NCI-H524 treated with DMSO at 0.1 percent for 48 hours (cell line): ENCODE results near the gene OIT3.

Source experiments
- DNase-seq: peaks from one replicate; lab custom pipeline; 2025; lab: John Stamatoyannopoulos, UW

The OIT3 gene

GRCh38 chr10:72893136-72893798, at the start of gene OIT3:
Gene OIT3, plus strand, starts transcription at chr10:72893739. Its CDS starts 60 bp downstream, at chr10:72893799.
- no peak for DNase-seq

GRCh38 chr10:72846238-72846637, 47.3 kb upstream of the OIT3 start:
- no peak for DNase-seq

- no peak for DNase-seq
Observed at GRCh38 chr10:72847681-72848080, 45.9 kb upstream of the OIT3 start.

- no peak for DNase-seq
Observed at GRCh38 chr10:72850861-72851260, 42.7 kb upstream of the OIT3 start.

GRCh38 chr10:72851509-72851908, 42.0 kb upstream of the OIT3 start:
- DNase-seq, result no peak

GRCh38 chr10:72852508-72852907, 41.0 kb upstream of the OIT3 start:
- DNase-seq, result no peak

- DNase-seq, result no peak
Observed at GRCh38 chr10:72855129-72855528, 38.4 kb upstream of the OIT3 start.

- no peak for DNase-seq
Observed at GRCh38 chr10:72855790-72856189, 37.7 kb upstream of the OIT3 start.

GRCh38 chr10:72858067-72858466, 35.5 kb upstream of the OIT3 start:
- no peak for DNase-seq

GRCh38 chr10:72862957-72863356, 30.6 kb upstream of the OIT3 start:
- DNase-seq, result no peak

GRCh38 chr10:72875250-72876055, 18.1 kb upstream of the OIT3 start:
- DNase-seq, result no peak

GRCh38 chr10:72879245-72879644, 14.3 kb upstream of the OIT3 start:
- DNase-seq, result no peak

- DNase-seq, result no peak
Observed at GRCh38 chr10:72881291-72881690, 12.2 kb upstream of the OIT3 start.

- DNase-seq, result no peak
Observed at GRCh38 chr10:72883861-72884260, 9.7 kb upstream of the OIT3 start.

- no peak for DNase-seq
Observed at GRCh38 chr10:72885953-72886352, 7.6 kb upstream of the OIT3 start.

- DNase-seq, result no peak
Observed at GRCh38 chr10:72886621-72887020, 6.9 kb upstream of the OIT3 start.

GRCh38 chr10:72887043-72887442, 6.5 kb upstream of the OIT3 start:
- no peak for DNase-seq

- no peak for DNase-seq
Observed at GRCh38 chr10:72888151-72888638, 5.3 kb upstream of the OIT3 start.

GRCh38 chr10:72889391-72889831, 4.1 kb upstream of the OIT3 start:
- no peak for DNase-seq

GRCh38 chr10:72890086-72890485, 3.5 kb upstream of the OIT3 start:
- no peak for DNase-seq

GRCh38 chr10:72895236-72895850, 1.8 kb downstream of the OIT3 start:
- no peak for DNase-seq

GRCh38 chr10:72898616-72899015, 5.1 kb downstream of the OIT3 start:
- DNase-seq, result no peak

GRCh38 chr10:72899545-72899944, 6.0 kb downstream of the OIT3 start:
- no peak for DNase-seq
